Fibroblast of lung (primary cell): ENCODE results near the gene CACNB2. TPM values are rescaled to one million over a fixed set of nuclear protein-coding genes. Genes with fewer than 3 reads are reported as not detected.

Source experiments
- DNase-seq, 2 donors: peaks; one replicate each; pipeline versions ENCODE4 v3.0.0 to v3.0.0-alpha.2; 2010; ENCODE audit warnings: low read depth in 2 of 2
- H2AFZ ChIP-seq: 2 replicates; pipeline ENCODE4 v1.5.1; 2012; ENCODE audit warnings: low read length, control low read depth, inconsistent platforms
- H3K27ac ChIP-seq: 2 replicates; pipeline ENCODE4 v1.5.1; 2011; ENCODE audit warnings: low read length, control low read depth; ENCODE audit not compliant: insufficient read depth
- H3K27me3 ChIP-seq: 2 replicates; pipeline ENCODE4 v1.5.1; 2011; ENCODE audit warnings: mild to moderate bottlenecking, low read length; ENCODE audit not compliant: control insufficient read depth, insufficient read depth
- H3K36me3 ChIP-seq: 2 replicates; pipeline ENCODE4 v1.5.1; 2011; ENCODE audit warnings: low read length; ENCODE audit not compliant: control insufficient read depth, insufficient read depth
- H3K4me1 ChIP-seq: 2 replicates; pipeline ENCODE4 v1.5.1; 2011; ENCODE audit warnings: low read length; ENCODE audit not compliant: control insufficient read depth, insufficient read depth; ENCODE audit errors: extremely low read depth
- H3K4me2 ChIP-seq: 2 replicates; pipeline ENCODE4 v1.5.1; 2011; ENCODE audit warnings: low read length, control low read depth; ENCODE audit not compliant: insufficient read depth; ENCODE audit errors: extremely low read depth
- H3K4me3 ChIP-seq, 4 experiments: fragments of 200-600 bp in 1 of 4; sonication (generic) in 1 of 4; replicated peaks in 1 of 4; 2 replicates each; pipeline ENCODE4 v1.5.1; 2011 to 2016; ENCODE audit warnings: low read length in 4 of 4, low read depth in 3 of 4, mild to moderate bottlenecking in 3 of 4, control low read depth in 2 of 4, inconsistent platforms in 1 of 4, mixed read lengths in 1 of 4; ENCODE audit not compliant: insufficient read depth in 1 of 4; ENCODE audit errors: control extremely low read depth in 1 of 4
- H3K79me2 ChIP-seq: 2 replicates; pipeline ENCODE4 v1.5.1; 2012; ENCODE audit warnings: mild to moderate bottlenecking, low read length, inconsistent platforms; ENCODE audit not compliant: control insufficient read depth, insufficient read depth
- H3K9ac ChIP-seq: 2 replicates; pipeline ENCODE4 v1.5.1; 2011; ENCODE audit warnings: mild to moderate bottlenecking, low read length, control low read depth; ENCODE audit not compliant: insufficient read depth
- H3K9me3 ChIP-seq: 2 replicates; pipeline ENCODE4 v1.5.1; 2012; ENCODE audit warnings: low read depth, low read length; ENCODE audit not compliant: control insufficient read depth, insufficient read depth
- H4K20me1 ChIP-seq: 2 replicates; pipeline ENCODE4 v1.5.1; 2011; ENCODE audit warnings: low read length; ENCODE audit not compliant: control insufficient read depth, insufficient read depth; ENCODE audit errors: extremely low read depth
- CTCF ChIP-seq, 2 donors: IDR thresholded peaks in 1 of 2; conservative IDR thresholded peaks in 1 of 2; 1 replicate in 1 of 2; 2 replicates in 1 of 2; pipeline ENCODE4 v1.5.1; 2011 to 2012; ENCODE audit warnings: low read length in 2 of 2, control low read depth in 1 of 2, inconsistent platforms in 1 of 2, low read depth in 1 of 2, mild to moderate bottlenecking in 1 of 2
- EZH2 ChIP-seq: IDR thresholded peaks from 2 replicates; pipeline ENCODE4 v1.5.1; 2012; ENCODE audit warnings: low read length, control low read depth, mild to moderate bottlenecking; ENCODE audit errors: missing control alignments
- polyA plus RNA-seq, 2 donors: library from polyadenylated mRNA; depleted of rRNA in 1 of 2; stranded (reverse) in 1 of 2; unstranded in 1 of 2; fragments of >200 nt; gene quantifications; 2 replicates each; pipeline ENCODE4 v1.2.1, GENCODE V29; 2011 to 2012; ENCODE audit warnings: missing spikeins in 1 of 2
- total RNA-seq: library from RNA; depleted of rRNA; stranded (reverse); fragments of >200 nt; gene quantifications from 2 replicates; pipeline ENCODE4 v1.2.1, GENCODE V29; 2014

Gene CACNB2
- total and polyA plus RNA-seq, 2 donors (not counting 1 experiment from before 2014, with no cell fraction given) = 0.66 to 0.70 TPM

GRCh38 chr10:18306031-18306430 lies 165.8 kb downstream of the CACNB2 start:
- no peaks in the 10 kb centered on the region for H3K36me3 ChIP-seq
- H3K79me2 ChIP-seq = no peaks in the 10 kb centered on the region
- TF ChIP-seq CTCF (conservative IDR thresholded peaks at IDR 0.05 in 1 of 2, IDR thresholded peaks at IDR 0.05 in 1 of 2; ENCODE audit: low read depth in 1 of 2, low read length in 2 of 2) (no peak), EZH2 (no peak)
- H3K9me3 ChIP-seq = no peaks in the 10 kb centered on the region
- H2AFZ ChIP-seq = no peak overlapping the region
- no peak for DNase-seq
- H3K4me1 ChIP-seq = no peaks in the 10 kb centered on the region
- H3K27me3 ChIP-seq = no peaks in the 10 kb centered on the region
- H3K9ac ChIP-seq = no peak overlapping the region
- H4K20me1 ChIP-seq = no peaks in the 10 kb centered on the region
- H3K4me3 ChIP-seq = no peak overlapping the region
- H3K27ac ChIP-seq = no peak overlapping the region
- H3K4me2 ChIP-seq = no peak overlapping the region

- TF ChIP-seq CTCF (conservative IDR thresholded peaks at IDR 0.05 in 1 of 2, IDR thresholded peaks at IDR 0.05 in 1 of 2; ENCODE audit: low read depth in 1 of 2, low read length in 2 of 2) (no peak), EZH2 (no peak)
- DNase-seq = peak; percentile 51 to 53
- H4K20me1 ChIP-seq = no peaks in the 10 kb centered on the region
- no peaks in the 10 kb centered on the region for H3K79me2 ChIP-seq
- H3K36me3 ChIP-seq = no peaks in the 10 kb centered on the region
- H3K4me3 ChIP-seq = no peak overlapping the region
- H3K4me2 ChIP-seq = no peak overlapping the region
- H3K9me3 ChIP-seq = no peaks in the 10 kb centered on the region
- no peak overlapping the region for H3K9ac ChIP-seq
- H3K4me1 ChIP-seq = peaks cover 3% of the 10 kb centered on the region
- no peak overlapping the region for H3K27ac ChIP-seq
- no peak overlapping the region for H2AFZ ChIP-seq
- no peaks in the 10 kb centered on the region for H3K27me3 ChIP-seq
Measured at GRCh38 chr10:18308600-18308999, 168.4 kb downstream of the CACNB2 start.

- Histone ChIP-seq H3K27ac (no peak overlapping the region), H3K4me3 (no peak overlapping the region), H3K9me3 (no peaks in the 10 kb centered on the region), H3K79me2 (no peaks in the 10 kb centered on the region), H4K20me1 (no peaks in the 10 kb centered on the region), H3K9ac (no peak overlapping the region), H2AFZ (no peak overlapping the region), H3K4me1 (peaks cover 3% of the 10 kb centered on the region), H3K27me3 (no peaks in the 10 kb centered on the region), H3K4me2 (no peak overlapping the region), H3K36me3 (no peaks in the 10 kb centered on the region)
- DNase-seq = no peak
- TF ChIP-seq EZH2 = no peak
- no peak for TF ChIP-seq CTCF (conservative IDR thresholded peaks at IDR 0.05 in 1 of 2, IDR thresholded peaks at IDR 0.05 in 1 of 2; ENCODE audit: low read depth in 1 of 2, low read length in 2 of 2)
Measured at GRCh38 chr10:18310761-18311160, 170.5 kb downstream of the CACNB2 start.
